ENCODE results near the gene MUC3A.
"Not testable (repeated sequence)": the region's sequence is repeated elsewhere in the genome, so short reads cannot be mapped to it uniquely, and the experiment has no call there.

Gene MUC3A

DNA sequence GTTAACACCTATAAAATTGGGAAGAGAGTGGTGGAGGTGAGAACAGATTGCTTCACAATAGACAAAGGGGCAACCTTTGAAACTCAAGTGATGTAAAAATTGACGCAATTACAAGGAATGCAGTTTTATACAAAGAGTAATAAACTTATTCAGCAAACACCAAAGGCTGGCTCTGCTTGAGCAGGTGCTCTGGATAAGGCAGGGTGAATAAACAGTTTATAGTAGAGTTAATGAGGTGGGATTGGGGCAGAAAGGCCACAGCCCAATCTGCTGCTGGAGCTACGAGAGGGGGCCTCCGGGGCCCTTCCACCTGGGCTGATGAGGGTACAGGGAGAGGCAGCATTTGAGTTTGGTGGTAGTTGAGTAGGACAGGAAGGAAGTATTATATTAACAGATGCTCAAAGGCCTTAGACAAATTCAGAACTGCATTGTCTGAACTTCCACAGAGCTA lies 26.1 kb downstream of the MUC3A start:
- no peak for DNase-seq

DNA sequence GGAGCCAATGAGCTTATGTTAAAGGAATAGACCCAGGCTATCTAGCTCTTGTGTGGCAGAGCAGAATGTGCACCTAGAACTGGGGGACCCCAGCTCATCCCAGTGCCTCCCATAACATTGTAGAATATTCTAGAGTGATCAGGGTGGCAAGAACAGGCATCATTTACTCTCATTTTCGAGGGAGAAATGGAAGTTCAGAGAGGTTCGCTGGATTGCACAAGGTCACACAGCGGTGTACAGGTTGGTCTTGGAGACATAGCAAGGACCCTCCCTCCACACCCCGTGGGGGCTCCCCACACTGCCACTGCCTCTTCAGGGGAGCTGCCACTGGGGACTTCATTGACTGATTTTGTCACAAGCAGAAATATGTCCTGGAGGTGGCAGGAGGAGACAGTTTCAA lies 29.0 kb downstream of the MUC3A start:
- no peak for DNase-seq

DNA sequence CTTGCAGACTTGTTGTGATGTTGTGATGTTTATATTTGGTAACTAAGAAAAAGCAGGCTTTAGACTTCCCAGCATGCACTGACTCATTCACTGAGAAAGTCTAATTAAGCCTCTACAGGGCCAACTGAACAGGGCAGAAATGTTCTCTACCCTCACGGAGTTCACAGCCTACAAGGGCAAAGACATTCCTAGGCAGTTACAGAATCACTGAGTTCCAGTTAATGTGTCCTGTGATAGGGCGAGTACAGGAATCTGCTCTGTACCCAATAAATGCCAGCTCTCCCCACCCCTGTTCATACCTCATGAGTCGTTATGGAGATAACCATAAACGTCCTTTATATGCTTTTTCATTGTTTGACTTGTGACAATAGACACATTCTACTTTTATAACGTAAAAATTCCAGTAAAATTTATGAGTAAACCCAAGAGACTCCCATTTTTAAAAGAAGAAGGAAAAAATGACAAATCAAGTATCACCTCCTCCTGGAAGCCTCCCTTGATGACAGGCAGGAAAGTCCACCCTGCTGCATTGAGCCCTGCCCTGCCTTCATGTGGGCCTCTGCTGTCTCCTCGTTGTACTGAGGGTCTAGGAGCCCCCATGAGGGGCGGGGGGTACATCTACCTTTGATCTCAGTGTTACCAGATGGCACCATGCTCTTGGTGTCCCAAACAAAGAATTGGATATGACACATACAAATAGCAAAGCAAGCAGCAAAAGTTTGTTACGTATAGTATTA lies 34.3 kb downstream of the MUC3A start:
- no peak for DNase-seq

DNA sequence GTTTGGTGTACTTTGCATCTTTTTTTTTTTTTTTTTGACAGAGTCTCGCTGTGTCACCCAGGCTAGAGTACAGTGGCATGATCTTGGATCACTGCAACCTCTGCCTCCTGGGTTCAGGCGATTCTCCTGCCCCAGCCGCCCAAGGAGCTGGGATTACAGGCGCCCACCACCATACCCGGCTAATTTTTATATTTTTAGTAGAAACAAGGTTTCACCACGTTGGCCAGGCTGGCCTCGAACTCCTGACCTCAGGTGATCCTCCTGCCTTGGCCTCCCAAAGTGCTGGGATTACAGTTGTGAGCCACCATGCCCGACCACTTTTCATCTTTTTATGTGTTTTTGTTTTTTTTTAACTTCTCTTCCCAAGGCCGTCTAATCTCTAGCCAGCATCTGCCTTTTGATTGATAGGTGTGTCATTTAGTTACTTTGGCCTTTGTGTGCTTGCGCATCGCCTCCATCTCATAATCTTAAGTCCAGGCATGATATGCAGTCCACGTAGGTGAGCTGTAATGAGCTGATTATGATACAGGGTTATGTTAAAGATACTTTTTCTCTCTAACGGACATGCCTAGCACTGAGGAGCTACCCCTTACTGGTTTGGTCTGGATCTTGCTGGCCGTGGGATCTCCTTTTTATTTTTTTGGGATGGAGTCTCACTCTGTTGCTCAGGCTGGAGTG lies 35.0 kb downstream of the MUC3A start:
- not testable (repeated sequence) for DNase-seq

DNA sequence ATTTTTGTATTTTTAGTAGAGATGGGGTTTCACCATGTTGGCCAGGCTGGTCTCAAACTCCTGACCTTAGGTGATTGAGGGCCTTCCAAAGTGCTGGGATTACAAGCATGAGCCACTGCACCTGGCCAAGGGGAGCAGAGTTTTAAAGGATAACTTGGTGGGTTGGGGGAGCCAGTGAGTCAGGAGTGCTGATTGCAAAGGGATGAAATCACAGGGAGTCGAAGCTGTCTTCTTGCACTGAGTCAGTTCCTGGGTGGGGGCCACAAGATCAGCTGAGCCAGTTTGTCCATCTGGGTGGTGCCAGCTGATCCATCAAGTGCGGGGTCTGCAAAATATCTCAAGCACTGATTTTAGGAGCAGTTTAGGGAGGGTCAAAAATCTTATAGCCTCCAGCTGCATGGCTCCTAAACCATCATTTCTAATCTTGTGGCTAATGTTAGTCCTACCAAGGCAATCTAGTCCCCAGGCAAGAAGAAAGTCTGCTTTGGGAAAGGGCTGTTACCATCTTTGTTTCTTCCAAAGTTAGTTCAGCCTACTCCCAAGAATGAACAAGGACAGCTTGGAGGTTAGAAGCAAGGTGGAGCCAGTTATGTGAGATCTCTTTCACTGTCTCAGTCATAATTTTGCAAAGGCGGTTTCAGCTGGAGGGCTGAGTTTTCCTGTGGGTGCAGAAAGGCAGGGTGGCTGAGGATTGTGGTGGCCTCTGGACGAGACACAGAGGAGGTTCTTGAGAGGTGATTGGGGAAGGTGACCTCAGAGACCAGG lies 35.9 kb downstream of the MUC3A start:
- not testable (repeated sequence) for DNase-seq

DNA sequence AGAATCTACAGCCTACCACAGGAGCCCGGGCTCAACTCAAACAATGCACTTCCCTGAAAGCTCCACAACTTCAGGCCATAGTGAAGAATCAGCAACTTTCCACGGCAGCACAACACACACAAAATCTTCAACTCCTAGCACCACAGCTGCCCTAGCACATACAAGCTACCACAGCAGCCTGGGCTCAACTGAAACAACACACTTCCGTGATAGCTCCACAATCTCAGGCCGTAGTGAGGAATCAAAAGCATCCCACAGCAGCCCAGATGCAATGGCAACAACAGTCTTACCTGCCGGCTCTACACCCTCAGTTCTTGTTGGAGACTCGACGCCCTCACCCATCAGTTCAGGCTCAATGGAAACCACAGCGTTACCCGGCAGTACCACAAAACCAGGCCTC lies 42.3 kb downstream of the MUC3A start:
- DNase-seq: no peak

DNA sequence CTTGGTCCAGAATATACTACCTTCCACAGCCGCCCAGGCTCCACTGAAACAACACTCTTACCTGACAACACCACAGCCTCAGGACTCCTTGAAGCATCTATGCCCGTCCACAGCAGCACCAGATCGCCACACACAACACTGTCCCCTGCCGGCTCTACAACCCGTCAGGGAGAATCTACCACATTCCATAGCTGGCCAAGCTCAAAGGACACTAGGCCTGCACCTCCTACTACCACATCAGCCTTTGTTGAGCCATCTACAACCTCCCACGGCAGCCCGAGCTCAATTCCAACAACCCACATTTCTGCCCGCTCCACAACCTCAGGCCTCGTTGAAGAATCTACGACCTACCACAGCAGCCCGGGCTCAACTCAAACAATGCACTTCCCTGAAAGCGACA lies 42.9 kb downstream of the MUC3A start:
- not testable (repeated sequence) for DNase-seq

DNA sequence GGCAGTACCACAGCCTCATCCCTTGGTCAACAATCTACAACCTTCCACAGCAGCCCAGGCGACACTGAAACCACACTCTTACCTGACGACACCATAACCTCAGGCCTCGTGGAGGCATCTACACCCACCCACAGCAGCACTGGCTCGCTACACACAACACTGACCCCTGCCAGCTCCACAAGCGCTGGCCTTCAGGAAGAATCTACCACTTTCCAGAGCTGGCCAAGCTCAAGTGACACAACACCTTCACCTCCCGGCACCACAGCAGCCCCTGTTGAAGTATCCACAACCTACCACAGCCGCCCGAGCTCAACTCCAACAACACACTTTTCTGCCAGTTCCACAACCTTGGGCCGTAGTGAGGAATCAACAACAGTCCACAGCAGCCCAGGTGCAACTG lies 45.3 kb downstream of the MUC3A start:
- not testable (repeated sequence) for DNase-seq

DNA sequence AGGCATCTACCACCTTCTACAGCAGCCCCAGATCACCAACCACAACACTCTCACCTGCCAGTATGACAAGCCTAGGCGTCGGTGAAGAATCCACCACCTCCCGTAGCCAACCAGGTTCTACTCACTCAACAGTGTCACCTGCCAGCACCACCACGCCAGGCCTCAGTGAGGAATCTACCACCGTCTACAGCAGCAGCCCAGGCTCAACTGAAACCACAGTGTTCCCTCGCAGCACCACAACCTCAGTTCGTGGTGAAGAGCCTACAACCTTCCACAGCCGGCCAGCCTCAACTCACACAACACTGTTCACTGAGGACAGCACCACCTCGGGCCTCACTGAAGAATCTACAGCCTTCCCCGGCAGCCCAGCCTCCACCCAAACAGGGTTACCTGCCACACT lies 49.2 kb downstream of the MUC3A start:
- not testable (repeated sequence) for DNase-seq

DNA sequence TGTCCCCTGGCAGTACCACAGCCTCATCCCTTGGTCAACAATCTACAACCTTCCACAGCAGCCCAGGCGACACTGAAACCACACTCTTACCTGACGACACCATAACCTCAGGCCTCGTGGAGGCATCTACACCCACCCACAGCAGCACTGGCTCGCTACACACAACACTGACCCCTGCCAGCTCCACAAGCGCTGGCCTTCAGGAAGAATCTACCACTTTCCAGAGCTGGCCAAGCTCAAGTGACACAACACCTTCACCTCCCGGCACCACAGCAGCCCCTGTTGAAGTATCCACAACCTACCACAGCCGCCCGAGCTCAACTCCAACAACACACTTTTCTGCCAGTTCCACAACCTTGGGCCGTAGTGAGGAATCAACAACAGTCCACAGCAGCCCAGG lies 50.0 kb downstream of the MUC3A start:
- not testable (repeated sequence) for DNase-seq

DNA sequence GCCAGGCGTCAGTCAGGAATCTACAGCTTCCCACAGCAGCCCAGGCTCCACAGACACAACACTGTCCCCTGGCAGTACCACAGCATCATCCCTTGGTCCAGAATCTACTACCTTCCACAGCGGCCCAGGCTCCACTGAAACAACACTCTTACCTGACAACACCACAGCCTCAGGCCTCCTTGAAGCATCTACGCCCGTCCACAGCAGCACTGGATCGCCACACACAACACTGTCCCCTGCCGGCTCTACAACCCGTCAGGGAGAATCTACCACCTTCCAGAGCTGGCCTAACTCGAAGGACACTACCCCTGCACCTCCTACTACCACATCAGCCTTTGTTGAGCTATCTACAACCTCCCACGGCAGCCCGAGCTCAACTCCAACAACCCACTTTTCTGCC lies 50.7 kb downstream of the MUC3A start:
- not testable (repeated sequence) for DNase-seq

DNA sequence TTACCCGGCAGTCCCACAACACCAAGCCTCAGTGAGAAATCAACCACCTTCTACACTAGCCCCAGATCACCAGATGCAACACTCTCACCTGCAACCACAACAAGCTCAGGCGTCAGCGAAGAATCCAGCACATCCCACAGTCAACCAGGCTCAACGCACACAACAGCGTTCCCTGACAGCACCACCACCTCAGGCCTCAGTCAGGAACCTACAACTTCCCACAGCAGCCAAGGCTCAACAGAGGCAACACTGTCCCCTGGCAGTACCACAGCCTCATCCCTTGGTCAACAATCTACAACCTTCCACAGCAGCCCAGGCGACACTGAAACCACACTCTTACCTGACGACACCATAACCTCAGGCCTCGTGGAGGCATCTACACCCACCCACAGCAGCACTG lies 53.0 kb downstream of the MUC3A start:
- not testable (repeated sequence) for DNase-seq

DNA sequence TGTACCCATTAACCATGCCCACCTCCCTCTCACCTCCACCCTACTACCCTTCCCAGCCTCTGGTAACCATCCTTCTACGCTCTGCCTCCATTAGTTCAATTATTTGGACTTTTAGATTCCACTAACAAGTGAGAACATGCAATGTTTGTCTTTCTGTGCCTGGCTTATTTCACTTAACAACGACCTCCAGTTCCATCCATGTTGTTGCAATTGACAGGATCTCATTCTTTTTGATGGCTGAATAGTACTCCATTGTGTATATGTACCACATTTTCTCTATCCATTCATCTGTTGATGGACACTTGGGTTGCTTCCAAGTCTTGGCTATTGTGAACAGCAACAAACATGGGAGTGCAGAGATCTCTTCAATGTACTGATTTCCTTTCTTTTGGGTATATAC lies 58.0 kb downstream of the MUC3A start:
- not testable (repeated sequence) for DNase-seq

DNA sequence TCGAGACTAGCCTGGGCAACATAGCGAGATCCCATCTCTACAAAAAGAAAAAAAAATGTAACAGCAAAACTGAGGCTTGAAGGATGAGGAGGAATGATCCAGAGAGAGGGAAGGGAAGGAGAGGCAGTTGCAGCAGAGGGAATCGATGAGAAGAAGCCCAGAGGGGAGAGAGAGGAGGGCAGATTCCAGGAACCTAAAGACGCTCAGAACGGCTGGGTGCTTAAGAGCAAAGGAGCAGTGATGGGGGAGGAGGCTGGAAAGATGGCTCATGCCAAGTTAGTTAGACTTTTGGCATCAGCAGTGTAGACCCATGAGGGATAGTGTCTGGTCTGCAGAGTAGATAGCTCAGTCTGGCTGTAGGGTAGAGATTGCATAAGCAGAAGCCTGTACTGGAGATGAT lies 60.3 kb downstream of the MUC3A start:
- DNase-seq: no peak

DNA sequence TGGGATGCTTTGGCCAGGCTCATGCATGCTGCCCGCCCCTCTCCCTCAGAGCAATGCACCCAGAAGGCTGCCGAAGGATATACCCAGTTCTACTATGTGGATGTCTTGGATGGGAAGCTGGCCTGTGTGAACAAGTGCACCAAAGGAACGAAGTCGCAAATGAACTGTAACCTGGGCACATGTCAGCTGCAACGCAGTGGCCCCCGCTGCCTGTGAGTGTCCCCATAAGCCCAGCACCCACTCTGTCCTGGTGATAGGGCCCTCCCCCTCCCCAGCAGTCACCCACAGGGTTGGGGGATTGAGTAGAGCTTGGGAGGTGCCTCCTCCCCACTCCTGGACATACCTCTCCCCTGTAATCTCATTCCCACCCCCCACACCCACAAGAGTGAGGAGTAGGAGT lies 63.6 kb downstream of the MUC3A start:
- no peak for DNase-seq

DNA sequence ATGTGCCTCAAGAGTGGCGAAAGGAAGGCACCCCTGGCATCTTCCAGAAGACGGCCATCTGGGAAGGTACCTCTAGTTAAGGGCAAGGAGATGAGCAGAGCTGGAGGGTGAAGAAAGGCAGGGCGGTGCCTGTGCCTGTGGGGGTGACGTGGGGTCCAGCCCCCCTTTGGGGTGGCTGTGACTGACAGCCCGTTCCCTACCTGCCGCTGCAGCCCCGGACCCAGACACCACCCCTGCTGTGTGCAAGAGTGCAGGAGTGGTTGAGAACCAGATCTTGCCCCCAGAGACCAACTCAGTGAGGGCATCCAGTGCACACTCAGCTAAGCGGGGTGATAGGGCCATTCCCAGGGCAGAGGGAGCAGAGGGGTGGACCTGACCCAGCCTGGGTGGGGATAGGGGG lies 66.3 kb downstream of the MUC3A start:
- no peak for DNase-seq

DNA sequence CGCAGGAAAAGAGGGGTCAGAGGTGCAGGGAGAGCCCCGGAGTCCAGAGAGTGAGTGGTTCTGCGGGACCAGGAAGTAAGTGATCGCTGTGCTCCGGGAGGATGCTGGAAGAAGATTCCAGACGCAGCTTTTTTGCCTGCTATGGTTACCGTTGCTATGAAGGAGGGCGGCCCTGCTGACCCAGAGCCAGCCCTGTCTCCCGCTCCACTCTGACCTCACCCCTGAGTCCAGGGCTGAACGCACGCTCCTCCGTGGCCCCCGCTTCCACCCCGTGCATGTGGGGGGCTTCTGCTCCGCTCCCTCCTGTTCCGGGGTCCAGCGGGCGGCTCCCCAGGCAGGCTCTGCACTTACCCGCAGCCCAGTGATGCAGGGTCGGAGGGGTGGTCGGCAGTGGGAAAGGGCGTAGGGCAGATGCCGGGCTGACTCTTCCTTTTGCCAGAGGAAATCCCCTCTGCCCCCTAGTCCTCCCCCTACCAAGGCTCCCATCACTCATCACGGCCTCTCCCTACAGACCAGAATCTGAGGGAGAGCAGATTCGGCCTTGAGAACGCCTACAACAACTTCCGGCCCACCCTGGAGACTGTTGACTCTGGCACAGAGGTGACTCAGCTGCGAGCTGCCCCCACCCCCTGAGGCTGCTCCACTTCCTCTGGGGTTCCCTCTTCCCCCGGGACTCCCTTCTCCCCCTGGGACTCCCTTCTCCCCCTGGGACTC lies 67.9 kb downstream of the MUC3A start:
- peak; percentile 52 to 54 for DNase-seq
